Measurements from ENCODE around the gene PCDHGC4.

PCDHGC4 gene

DNA sequence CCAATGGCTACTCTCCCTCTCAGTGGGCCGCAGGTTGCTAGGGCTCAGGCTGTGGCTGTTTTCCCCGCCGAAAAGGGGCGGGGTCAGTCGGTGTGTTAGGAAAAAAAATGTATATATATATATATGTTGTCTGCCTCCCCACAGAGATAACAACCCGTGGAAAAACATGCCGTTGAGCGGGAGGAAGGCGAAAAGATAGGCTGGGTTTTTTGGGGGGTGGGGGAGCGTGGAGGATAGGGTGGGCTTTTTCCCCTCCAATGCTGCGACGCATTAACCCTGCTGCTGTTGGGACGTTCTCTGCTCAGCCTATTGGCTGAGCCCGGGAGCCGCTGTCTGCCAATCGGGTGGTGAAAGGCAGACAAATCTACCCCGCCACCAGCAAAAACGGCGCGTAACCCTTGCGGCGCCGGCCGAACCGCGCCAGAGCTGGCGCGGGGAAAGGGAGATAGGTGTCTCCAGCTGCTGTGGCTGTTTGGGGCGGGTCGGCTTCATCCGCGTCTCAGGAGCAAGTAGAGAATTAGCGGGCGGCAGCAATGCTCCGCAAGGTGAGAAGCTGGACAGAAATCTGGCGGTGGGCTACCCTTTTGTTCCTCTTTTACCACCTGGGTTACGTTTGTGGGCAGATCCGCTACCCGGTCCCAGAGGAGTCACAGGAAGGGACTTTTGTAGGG, at the start of gene PCDHGC4:
TSS of gene PCDHGC4 (plus strand) at position 390 of the 671 bp plus-strand sequence. CDS start at position 534, 144 bp downstream.
- TF ChIP-seq, protein P1, sequence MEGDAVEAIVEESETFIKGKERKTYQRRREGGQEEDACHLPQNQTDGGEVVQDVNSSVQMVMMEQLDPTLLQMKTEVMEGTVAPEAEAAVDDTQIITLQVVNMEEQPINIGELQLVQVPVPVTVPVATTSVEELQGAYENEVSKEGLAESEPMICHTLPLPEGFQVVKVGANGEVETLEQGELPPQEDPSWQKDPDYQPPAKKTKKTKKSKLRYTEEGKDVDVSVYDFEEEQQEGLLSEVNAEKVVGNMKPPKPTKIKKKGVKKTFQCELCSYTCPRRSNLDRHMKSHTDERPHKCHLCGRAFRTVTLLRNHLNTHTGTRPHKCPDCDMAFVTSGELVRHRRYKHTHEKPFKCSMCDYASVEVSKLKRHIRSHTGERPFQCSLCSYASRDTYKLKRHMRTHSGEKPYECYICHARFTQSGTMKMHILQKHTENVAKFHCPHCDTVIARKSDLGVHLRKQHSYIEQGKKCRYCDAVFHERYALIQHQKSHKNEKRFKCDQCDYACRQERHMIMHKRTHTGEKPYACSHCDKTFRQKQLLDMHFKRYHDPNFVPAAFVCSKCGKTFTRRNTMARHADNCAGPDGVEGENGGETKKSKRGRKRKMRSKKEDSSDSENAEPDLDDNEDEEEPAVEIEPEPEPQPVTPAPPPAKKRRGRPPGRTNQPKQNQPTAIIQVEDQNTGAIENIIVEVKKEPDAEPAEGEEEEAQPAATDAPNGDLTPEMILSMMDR (IDR thresholded peaks at IDR 0.05; ENCODE audit: borderline replicate concordance, control extremely low read depth, extremely low read depth, insufficient read depth, missing control alignments): no peak
- in situ Hi-C loops (cut with MboI; ENCODE audit: low sequenced_read_pairs, unreplicated experiment): no loop called here
- DNase-seq (ENCODE audit: low spot score): no peak

DNA sequence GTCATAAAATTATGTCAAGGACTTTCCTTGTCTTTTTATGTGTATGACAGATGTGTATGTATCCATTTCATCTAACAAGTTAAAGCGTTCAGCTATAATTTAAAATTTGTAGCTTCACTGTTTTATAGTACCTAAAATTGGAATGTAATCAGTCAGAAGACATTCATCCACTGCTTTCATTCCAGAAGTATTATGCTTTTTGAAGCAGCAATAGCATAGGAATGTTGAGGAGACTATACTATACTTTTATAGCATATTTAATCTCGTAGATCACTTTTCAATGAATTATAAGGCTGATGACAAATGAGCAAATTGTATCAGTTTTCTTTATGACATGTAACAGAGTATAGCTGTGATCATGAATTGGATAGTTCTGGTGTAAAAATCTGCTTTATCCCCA, 47.6 kb upstream of the PCDHGC4 start:
- in situ Hi-C loops (cut with MboI; ENCODE audit: low sequenced_read_pairs, unreplicated experiment): no loop called here

DNA sequence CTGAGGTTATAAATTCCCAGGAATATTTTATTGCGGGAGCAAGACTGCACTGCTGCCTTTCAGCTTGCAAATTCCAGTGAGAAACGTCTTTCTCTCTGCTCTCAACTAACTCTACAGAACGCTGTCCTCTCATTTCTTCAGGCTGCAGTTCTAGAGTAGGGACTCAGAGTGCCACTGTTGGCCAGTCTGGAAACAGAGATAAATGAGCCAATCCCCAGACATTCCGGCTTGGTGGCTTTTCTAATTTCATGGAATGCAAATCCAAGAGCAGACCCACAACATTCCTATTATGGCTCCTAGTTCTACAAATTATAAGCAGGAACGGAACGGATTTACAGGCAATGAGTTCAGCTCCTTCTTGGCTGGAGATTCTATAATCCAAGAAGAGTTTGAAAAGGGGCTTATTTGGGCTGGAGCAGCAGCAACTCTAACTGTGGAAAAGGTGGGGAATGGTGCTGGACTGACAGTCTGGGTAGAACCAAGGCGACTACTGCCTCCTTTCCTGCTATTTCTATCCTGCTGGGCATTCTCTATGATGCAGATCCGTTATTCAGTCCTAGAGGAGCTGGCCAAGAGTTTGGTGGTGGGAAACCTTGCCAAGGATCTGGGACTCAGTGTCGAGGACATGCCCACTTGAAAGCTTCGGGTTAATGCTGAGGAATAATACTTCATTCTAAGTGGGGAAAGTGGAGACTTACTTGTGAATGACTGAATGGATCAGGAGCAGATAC, 45.3 kb upstream of the PCDHGC4 start:
- TF ChIP-seq, protein P1 (IDR thresholded peaks at IDR 0.05; ENCODE audit: borderline replicate concordance, control extremely low read depth, extremely low read depth, insufficient read depth, missing control alignments): no peak
- in situ Hi-C loops (cut with MboI; ENCODE audit: low sequenced_read_pairs, unreplicated experiment): no loop called here
- DNase-seq (ENCODE audit: low spot score): no peak

More for the DNA sequence above, 47.6 kb upstream of the PCDHGC4 start:
- DNase-seq (ENCODE audit: low spot score): no peak
- TF ChIP-seq, protein P1 (IDR thresholded peaks at IDR 0.05; ENCODE audit: borderline replicate concordance, control extremely low read depth, extremely low read depth, insufficient read depth, missing control alignments): no peak

DNA sequence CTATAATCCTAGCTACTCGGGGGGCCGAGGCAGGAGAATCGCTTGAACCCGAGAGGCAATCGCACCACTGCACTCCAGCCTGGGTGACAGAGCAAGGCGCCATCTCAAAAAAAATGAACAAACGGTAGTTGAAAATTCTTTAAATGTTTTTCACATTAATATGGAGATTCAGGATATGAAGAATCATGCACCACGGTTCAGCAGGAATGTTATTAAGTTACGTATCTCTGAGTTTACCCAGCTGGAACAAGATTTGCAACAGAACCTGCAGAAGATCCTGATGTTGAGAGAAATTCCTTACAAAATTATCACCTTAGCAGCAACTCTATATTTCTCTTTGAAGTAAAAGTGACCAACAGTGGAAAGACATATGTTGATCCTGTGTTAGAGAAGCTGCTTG, 44.5 kb upstream of the PCDHGC4 start:
- in situ Hi-C loops (cut with MboI; ENCODE audit: low sequenced_read_pairs, unreplicated experiment): no loop called here
- TF ChIP-seq, protein P1 (IDR thresholded peaks at IDR 0.05; ENCODE audit: borderline replicate concordance, control extremely low read depth, extremely low read depth, insufficient read depth, missing control alignments): no peak
- no peak for DNase-seq (ENCODE audit: low spot score)

DNA sequence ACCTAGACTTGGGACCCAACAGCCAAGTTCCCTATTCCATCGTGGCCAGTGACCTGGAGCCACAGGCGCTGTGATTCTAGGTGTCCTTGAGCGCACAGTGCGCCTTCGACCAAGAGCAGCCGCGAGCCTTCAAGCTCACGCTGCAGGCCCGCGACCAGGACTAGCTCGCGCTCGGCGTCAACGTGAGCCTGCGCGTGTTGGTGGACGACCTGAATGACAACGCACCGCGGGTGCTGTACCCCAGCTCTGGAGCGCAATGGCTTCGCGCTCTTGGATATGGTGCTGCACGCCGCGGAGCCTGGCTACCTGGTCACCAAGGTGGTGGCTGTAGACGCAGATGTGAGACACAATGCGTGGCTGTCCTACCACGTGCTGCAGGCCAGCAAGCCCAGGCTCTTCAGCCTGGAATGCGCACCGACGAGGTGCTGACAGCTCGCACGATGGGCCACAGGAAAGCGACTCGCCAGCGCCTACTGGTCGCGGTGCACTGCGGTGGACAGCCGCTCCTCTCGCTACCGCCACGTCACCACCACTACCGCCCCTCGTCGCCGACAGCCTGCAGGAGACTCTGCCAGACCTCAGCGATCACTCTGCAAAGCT, 43.2 kb upstream of the PCDHGC4 start:
- DNase-seq (ENCODE audit: low spot score): no peak
- TF ChIP-seq, protein P1 (IDR thresholded peaks at IDR 0.05; ENCODE audit: borderline replicate concordance, control extremely low read depth, extremely low read depth, insufficient read depth, missing control alignments): no peak
- in situ Hi-C loops (cut with MboI; ENCODE audit: low sequenced_read_pairs, unreplicated experiment): no loop called here

DNA sequence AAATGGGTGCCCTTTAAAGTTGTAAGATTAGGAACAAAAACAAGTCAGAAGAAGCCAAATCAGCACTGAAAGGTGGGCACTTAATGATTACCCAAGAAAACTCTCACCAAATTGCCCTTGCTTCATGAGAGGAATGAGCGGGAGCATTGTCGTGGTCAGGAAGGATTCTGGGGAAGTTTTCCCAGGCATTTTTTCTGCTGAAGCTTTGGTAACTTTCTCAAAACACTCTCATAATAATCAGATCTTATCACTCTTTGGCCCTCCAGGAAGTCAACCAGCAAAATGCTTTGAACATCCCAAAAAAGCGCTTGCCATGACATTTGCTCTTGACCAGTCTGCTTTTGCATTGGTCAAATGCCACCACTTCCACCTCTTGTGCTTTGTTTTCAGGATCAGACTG, 19.5 kb upstream of the PCDHGC4 start:
- in situ Hi-C loops (cut with MboI; ENCODE audit: low sequenced_read_pairs, unreplicated experiment): no loop called here
- TF ChIP-seq, protein P1 (IDR thresholded peaks at IDR 0.05; ENCODE audit: borderline replicate concordance, control extremely low read depth, extremely low read depth, insufficient read depth, missing control alignments): no peak
- DNase-seq (ENCODE audit: low spot score): no peak

Data from GM13976 (cell line).